HG02840 (cell line): ENCODE data around the gene ALS2CL.
"Not testable (repeated sequence)": the region's sequence is repeated elsewhere in the genome, so short reads cannot be mapped to it uniquely, and the experiment has no call there.

Source experiments
- ATAC-seq: cut with Tn5 transposase; IDR thresholded peaks from one replicate; pipeline ENCODE4 v1.9.1; 2021; ENCODE audit warnings: mild to moderate bottlenecking, moderate library complexity, moderate number of reproducible peaks; ENCODE audit not compliant: unreplicated experiment, low FRiP score

The ALS2CL gene

GRCh38 chr3:46693038-46693891 is at the start of gene ALS2CL:
Gene ALS2CL, minus strand, starts transcription at chr3:46693679. Its CDS starts 4,239 bp downstream, at chr3:46689440.
- ATAC-seq, result no peak

- no peak for ATAC-seq
Measured at GRCh38 chr3:46742992-46743585, 49.6 kb upstream of the ALS2CL start.

GRCh38 chr3:46739565-46739964 is 46.1 kb upstream of the ALS2CL start:
- not testable (repeated sequence) for ATAC-seq

- no peak for ATAC-seq
Measured at GRCh38 chr3:46737329-46737731, 43.9 kb upstream of the ALS2CL start.

GRCh38 chr3:46736006-46736872 is 42.8 kb upstream of the ALS2CL start:
- ATAC-seq, result no peak

- ATAC-seq, result no peak
Measured at GRCh38 chr3:46734773-46735172, 41.3 kb upstream of the ALS2CL start.

- ATAC-seq, result no peak
Measured at GRCh38 chr3:46733026-46733800, 39.7 kb upstream of the ALS2CL start.

- ATAC-seq, result no peak
Measured at GRCh38 chr3:46731795-46732194, 38.3 kb upstream of the ALS2CL start.

GRCh38 chr3:46730819-46731218 is 37.3 kb upstream of the ALS2CL start:
- ATAC-seq, result no peak

GRCh38 chr3:46729038-46729437 is 35.6 kb upstream of the ALS2CL start:
- ATAC-seq, result no peak

GRCh38 chr3:46725621-46726314 is 32.3 kb upstream of the ALS2CL start:
- ATAC-seq, result no peak

- no peak for ATAC-seq
Measured at GRCh38 chr3:46724424-46724823, 30.9 kb upstream of the ALS2CL start.

- ATAC-seq, result no peak
Measured at GRCh38 chr3:46722443-46722842, 29.0 kb upstream of the ALS2CL start.

- no peak for ATAC-seq
Measured at GRCh38 chr3:46721009-46721408, 27.5 kb upstream of the ALS2CL start.

- no peak for ATAC-seq
Measured at GRCh38 chr3:46719735-46720271, 26.3 kb upstream of the ALS2CL start.

- no peak for ATAC-seq
Measured at GRCh38 chr3:46719044-46719565, 25.6 kb upstream of the ALS2CL start.

GRCh38 chr3:46717447-46718231 is 24.2 kb upstream of the ALS2CL start, which contains the start of gene PRSS50:
Gene PRSS50, minus strand, starts transcription at chr3:46717869. Its CDS starts 45 bp downstream, at chr3:46717824.
- no peak for ATAC-seq
